ENCODE results near the gene EHHADH.

EHHADH gene

DNA sequence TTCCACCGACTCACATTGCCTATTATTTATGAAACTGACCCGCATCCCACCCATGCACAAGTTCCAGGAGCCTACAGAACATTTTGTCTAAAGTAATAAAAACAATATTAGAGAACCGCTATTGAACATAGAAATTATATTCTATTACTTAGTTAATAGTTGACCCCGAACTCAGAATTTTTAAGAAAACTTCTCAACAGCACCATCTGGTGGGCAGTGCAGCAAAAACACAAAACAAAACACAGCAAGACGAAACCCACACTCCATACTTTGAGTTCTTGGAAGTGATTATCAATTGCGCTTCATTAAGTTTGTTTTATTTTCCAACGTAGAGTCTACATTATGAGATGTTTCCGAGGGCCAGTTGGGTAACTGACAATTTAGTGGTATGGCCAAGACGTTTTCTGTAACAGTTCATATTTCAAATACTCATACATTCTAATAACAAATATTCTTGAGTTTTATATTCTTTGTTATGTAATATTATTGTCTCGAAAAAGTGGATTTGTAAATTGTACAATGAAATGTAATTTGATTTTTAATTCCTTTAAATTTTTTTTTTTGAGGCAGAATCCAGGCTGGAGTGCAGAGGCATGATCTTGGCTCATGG is 77.0 kb downstream of the EHHADH start:
- Mint-ChIP-seq H3K4me3 (no peak overlapping the region), H3K27me3 (no peaks in the 10 kb centered on the region), H3K9me3 (no peaks in the 10 kb centered on the region), H3K27ac (no peak overlapping the region), H3K4me1 (no peaks in the 10 kb centered on the region), H3K36me3 (no peaks in the 10 kb centered on the region)

DNA sequence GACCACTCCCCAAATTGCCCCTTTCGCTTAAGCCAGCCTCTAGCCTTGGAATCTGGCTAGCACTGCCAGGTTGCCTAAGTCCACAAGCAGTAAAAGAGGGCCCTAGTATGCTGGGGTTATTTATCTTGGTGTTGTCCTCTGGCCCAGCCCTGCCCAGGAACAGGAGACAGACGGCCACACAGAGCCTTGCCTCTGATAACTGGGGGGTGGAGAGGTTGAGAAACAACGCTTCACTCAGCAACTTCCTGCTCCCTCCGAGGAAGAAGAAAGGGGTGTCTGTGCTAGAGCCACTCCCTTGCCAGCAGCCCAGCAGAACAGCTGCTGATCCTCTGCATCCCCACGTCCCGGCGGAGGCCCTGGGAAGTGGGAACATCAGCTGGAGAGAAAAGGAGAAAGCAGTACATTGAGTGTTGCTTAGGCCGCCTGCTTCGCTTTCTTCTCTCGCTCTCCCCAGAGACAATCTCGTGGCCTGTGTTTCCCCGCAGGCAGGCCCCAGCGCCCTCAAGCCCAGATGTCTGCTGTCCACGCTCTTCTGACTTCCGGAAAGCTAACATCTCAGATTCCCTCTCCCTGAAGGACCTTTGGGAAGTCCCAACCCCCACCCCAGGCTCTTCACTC is 78.4 kb downstream of the EHHADH start:
- no peak overlapping the region for H3K27ac Mint-ChIP-seq
- no peaks in the 10 kb centered on the region for H3K36me3 Mint-ChIP-seq
- peaks cover 3% of the 10 kb centered on the region for H3K27me3 Mint-ChIP-seq
- H3K4me1 Mint-ChIP-seq = no peaks in the 10 kb centered on the region
- H3K4me3 Mint-ChIP-seq = no peak overlapping the region
- no peaks in the 10 kb centered on the region for H3K9me3 Mint-ChIP-seq

DNA sequence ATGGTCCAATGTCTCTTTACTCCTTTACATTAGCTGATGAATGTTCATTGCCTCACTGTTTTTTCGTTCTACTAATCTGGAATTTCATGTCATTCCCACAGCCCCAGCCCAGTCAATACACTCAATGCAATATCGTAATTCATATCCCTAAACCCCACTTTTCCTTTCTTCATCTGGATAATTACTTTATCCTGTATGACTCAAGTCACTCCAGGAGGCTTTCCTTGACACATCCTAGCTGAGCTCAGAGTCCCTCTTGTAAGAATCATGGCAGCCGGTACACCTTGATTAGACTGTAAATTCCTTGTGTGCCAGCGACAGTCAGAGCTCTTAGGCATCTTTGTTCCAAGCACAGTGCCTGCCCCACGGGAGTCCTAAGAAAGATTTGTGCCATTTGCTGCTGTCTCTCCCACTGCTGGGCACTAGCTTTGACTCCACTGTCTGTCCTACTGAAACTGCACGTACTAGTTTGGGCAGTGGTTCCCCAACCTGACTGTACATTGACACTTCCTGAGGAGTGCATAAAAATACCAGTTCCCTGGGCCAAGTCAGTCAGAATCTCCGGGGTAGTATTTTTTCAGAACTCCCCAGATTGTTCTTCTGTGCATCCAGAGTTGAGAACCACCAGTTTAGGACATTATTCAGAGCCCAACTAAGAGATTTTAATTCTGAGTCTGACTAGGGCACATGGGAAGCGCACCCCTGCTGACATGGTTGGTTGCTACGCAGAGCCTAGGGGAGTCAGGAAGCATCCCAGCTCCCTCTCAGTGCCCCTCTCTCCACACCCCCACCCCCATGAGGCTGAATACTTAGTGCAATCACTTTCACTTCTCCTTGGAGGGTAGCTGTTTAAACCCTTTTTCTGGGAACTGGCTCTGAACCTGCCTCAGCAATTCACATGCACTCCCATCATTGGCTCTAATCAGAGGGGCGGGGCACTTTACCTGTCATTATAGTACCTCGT is 81.5 kb downstream of the EHHADH start:
- H3K27ac Mint-ChIP-seq = no peak overlapping the region
- no peaks in the 10 kb centered on the region for H3K4me1 Mint-ChIP-seq
- H3K9me3 Mint-ChIP-seq = no peaks in the 10 kb centered on the region
- H3K4me3 Mint-ChIP-seq = no peak overlapping the region
- no peaks in the 10 kb centered on the region for H3K36me3 Mint-ChIP-seq
- H3K27me3 Mint-ChIP-seq = peaks cover 3% of the 10 kb centered on the region

DNA sequence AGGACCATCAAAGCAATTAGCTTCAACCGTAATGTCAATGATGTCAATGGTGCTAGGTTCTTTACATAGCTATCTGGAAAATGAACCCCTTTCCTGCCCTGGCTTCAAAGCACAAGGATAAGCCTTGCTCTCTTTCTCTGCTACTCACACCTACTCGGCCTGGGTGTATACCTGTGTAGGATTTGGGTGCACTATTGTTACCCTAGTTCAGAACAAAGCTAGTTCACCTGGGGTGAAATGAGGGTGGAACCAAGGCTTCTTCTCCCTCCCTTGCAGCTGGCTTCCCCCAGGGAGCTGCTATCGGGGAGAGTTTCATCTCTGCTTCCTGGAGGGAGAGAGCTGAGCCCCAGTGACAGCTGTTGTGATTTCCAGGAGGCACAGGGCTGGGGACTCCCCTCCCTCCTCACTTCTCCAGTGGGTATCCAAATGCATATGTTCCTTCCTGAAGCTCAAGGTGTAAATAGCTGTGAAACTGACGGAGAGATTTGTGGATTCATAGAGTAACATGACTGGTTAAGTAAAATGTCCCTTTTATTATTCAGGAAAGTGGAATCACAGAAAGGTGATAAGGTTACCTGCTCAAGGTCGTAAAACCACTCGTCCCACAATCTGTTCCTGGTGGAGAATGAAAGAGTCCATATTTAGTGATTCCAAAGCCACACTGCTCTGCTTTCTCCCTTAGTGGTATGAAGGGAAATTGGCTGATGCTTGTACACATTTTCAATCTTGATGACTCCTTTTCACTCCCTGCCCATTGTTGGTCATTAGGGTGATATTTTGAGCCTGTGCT is 89.2 kb downstream of the EHHADH start:
- no peak overlapping the region for H3K4me3 Mint-ChIP-seq
- no peak overlapping the region for H3K27ac Mint-ChIP-seq
- no peaks in the 10 kb centered on the region for H3K9me3 Mint-ChIP-seq
- H3K36me3 Mint-ChIP-seq = no peaks in the 10 kb centered on the region
- peaks cover 7% of the 10 kb centered on the region for H3K27me3 Mint-ChIP-seq
- no peaks in the 10 kb centered on the region for H3K4me1 Mint-ChIP-seq

DNA sequence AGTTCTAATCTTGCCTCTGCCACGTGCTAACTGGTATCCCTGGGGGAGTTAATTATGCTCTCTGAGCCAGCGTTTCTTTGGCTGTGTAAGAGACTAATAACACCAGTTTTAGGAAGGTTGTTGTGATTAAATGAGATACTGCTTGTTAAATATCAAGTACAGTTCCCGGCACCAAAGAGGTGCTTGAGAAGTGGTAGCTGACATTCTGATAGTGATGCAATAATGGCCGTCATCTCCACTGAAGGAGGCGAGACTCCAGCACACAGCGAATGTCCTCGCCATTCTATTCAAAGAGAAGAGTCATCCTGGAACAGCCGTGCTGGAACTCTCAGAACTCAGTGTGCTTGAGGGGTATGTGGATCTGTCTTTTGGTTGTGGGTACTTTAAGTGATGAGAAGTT is 91.2 kb downstream of the EHHADH start:
- Mint-ChIP-seq H3K36me3 (no peaks in the 10 kb centered on the region), H3K27me3 (peaks cover 11% of the 10 kb centered on the region), H3K27ac (no peak overlapping the region), H3K4me1 (no peaks in the 10 kb centered on the region), H3K9me3 (no peaks in the 10 kb centered on the region), H3K4me3 (no peak overlapping the region)

DNA sequence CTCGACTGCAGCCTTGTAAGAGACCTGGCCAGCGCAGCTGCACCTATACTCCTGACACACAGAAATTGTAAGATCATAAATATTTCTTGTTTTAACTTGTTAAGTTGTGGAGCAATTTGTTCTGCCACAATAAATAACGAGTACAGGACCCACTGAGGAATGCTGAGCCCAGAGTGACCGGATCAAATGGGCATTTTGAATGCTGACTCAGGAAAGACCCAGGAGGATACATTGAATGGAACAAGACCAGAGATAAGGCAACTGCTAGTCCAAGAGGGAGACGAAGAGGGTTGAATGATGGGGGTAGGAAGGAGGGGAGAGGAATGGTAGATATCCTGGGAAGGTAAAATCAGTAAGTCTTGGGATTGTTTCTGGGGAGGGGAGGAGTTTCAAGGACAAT is 92.1 kb downstream of the EHHADH start:
- Mint-ChIP-seq H3K27me3 (peaks cover 13% of the 10 kb centered on the region), H3K4me3 (no peak overlapping the region), H3K36me3 (no peaks in the 10 kb centered on the region), H3K27ac (no peak overlapping the region), H3K4me1 (no peaks in the 10 kb centered on the region), H3K9me3 (no peaks in the 10 kb centered on the region)

DNA sequence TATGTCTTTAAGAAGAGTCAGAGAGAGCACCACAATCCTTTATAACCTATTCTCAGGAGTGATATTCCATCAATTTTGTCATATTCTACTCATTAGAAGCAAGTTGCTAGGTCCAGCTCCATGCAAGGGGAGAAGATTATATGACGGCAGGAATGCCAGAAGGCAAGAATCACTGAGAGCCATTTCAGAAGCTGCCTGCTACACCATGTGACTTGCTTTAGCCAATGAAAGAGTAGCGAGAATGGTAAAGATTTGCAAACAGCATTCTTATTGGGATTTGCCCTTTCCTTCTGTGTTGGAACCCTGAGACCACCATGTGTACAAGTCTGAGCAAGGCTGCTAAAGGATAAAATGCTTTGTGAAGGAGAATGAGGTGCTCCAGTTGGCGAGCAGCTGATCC is 96.5 kb downstream of the EHHADH start:
- Mint-ChIP-seq H3K4me3 (no peak overlapping the region), H3K36me3 (no peaks in the 10 kb centered on the region), H3K4me1 (no peaks in the 10 kb centered on the region), H3K27me3 (peaks cover 13% of the 10 kb centered on the region), H3K9me3 (no peaks in the 10 kb centered on the region), H3K27ac (no peak overlapping the region)

DNA sequence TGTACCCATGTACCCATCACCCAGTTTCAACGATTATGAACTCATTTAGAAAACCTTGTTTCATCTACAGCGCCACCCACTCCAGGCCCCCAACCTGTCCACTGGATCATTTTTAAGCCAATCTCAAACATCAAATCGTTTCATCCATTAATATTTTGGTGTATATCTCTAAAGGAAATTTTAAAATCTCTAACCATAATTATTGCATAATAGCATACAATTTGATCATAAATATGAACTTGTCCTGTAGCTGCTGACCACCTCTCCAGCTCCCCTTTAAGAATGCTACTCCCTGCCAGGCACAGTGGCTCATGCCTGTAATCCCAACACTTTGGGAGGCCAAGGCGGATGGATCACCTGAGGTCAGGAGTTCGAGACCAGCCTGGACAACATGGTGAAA is 98.2 kb downstream of the EHHADH start:
- Mint-ChIP-seq H3K27me3 (peaks cover 22% of the 10 kb centered on the region), H3K4me3 (no peak overlapping the region), H3K27ac (no peak overlapping the region), H3K4me1 (peaks cover 3% of the 10 kb centered on the region), H3K36me3 (no peaks in the 10 kb centered on the region), H3K9me3 (no peaks in the 10 kb centered on the region)

DNA sequence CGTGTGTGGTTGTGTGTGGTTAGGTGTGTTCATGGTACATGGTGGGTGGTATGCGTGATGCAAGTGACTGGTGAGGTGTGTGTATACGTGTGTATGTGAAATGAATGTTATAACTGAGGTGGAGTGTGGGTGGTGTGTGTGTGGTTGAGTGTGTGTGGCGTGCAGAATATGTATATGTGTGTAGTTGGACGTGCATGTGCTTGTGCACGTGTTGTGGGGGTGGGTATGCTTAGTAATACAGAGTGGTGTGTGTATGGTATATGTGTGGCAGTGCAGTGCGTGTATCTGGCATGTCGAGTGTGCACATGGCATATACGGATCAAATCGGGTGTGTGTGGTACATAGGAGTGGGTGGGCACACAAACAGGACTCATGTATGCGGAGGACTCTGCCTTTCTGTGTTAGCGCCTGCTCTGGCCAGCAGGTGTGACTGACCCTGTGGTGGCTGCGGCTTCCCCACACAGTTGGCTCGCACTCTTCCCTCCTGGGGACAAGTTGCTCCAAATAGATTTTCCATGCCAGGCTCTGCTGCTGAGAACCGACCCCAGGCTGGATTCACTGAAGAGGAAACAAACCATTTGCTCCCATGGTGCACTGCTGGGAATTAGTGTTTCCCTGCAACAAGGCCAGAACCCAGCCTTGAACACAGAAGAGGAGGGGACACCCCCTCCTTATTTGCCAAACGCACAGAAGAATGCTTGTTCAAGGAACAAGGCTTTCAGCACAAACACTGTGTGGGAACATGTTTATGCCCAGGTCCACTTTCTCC is 99.8 kb downstream of the EHHADH start:
- H3K9me3 Mint-ChIP-seq = no peaks in the 10 kb centered on the region
- no peaks in the 10 kb centered on the region for H3K36me3 Mint-ChIP-seq
- peaks cover 3% of the 10 kb centered on the region for H3K4me1 Mint-ChIP-seq
- no peak overlapping the region for H3K27ac Mint-ChIP-seq
- H3K4me3 Mint-ChIP-seq = no peak overlapping the region
- H3K27me3 Mint-ChIP-seq = peaks cover 26% of the 10 kb centered on the region

DNA sequence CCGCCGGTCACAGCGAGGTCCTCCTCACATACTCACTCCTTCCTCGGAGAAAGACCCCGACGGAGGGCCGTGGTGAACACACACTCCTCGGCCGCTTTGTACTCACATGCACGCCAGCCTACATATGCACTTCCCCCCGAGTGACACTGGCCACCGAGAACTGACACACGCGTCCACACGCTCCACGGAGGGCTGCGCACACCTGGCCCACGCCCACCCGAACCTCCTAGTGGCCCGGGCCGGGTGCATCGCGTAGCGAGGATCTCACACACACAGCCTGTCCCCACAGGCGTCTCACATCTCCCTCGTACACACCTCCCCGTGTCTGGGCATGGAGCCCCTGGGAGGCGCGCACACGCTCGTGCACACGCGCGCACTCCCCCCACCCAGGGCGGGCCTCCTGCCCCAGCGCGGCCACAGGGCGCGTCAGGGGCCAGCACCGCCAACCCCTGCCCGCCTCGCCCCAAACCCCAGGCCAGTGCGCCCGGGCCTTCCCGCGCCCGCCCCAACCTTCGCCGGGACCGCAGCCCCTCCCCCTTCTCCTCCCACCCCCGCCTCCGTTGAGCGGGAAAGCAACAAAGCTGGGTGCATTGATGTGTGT is 100.6 kb downstream of the EHHADH start:
- peak overlapping the region; percentile 82 for H3K4me3 Mint-ChIP-seq

DNA sequence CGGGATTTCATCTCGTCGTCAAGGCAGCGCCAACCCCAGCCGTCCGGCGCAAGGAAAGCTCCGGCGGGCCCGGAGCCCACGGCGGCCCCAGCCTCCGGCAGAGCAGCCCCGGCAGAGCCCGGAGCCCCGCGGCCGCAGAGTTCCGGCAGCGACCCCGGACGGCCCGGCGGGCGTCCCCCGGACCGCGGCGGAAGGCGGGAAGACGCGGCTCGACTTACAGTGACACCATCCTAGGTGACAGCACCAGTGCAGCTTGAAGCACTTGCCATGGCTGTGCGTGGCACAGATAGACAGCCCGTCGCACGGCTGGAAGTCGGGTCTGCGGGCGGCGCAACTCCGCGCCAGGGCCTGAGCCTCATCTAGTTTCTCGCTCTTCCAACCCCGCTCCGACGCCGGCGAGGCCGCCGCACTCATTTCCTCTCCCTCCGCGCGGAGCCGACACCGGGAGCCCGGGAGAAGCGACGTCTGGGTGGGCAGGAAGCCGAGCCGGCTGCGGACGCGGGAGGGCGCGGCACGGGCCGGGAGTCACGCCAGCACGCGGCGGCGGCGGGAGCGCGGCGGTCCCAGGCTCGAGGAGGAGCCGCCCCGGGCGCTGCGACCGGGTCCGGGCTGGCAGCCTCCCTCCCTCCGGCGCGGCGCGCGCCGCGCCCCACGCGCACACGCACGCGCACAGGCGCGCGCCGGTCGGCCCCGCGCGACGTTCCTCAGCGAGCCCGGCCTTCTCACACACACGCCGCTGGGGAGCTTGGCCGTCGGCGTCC is 101.3 kb downstream of the EHHADH start, which contains the start of gene C3orf70:
C3orf70 (minus strand) TSS at position 651 of the 761 bp plus-strand sequence; CDS start at position 414, 237 bp downstream.
- Mint-ChIP-seq H3K36me3 (no peaks in the 10 kb centered on the region), H3K9me3 (no peaks in the 10 kb centered on the region), H3K4me1 (peaks cover 3% of the 10 kb centered on the region), H3K4me3 (peak within 1 kb of the TSS; percentile 82), H3K27me3 (peaks cover 24% of the 10 kb centered on the region), H3K27ac (no peak within 1 kb of the TSS)

More for the DNA sequence above, 100.6 kb downstream of the EHHADH start:
- no peak overlapping the region for H3K27ac Mint-ChIP-seq
- peaks cover 3% of the 10 kb centered on the region for H3K4me1 Mint-ChIP-seq
- H3K36me3 Mint-ChIP-seq = no peaks in the 10 kb centered on the region
- H3K27me3 Mint-ChIP-seq = peaks cover 24% of the 10 kb centered on the region
- H3K9me3 Mint-ChIP-seq = no peaks in the 10 kb centered on the region

DNA sequence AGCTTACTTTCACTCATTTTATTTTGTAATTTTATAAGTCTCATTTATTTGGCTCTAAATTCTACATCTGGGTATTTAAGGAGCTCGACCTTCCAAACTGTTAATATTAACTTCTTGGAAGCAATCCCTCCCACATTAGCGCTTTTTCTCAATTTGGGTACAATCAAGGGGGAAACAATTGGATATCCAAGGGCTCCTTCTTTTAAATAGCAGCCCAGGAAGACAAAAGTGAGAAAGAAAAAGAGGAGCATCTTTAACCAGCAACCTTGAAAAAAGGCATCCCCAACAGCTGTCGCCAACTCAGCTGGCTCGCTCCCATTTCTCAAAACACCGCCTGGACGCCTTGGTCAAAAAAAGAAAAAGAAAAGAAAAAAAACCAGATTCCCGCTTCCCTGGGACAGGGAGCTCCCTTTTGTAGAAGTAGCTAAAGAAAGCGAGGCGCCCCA is 101.9 kb downstream of the EHHADH start:
- no peaks in the 10 kb centered on the region for H3K36me3 Mint-ChIP-seq
- H3K4me1 Mint-ChIP-seq = peaks cover 3% of the 10 kb centered on the region
- H3K4me3 Mint-ChIP-seq = peak overlapping the region; percentile 70
- H3K9me3 Mint-ChIP-seq = no peaks in the 10 kb centered on the region
- H3K27ac Mint-ChIP-seq = no peak overlapping the region
- peaks cover 23% of the 10 kb centered on the region for H3K27me3 Mint-ChIP-seq

DNA sequence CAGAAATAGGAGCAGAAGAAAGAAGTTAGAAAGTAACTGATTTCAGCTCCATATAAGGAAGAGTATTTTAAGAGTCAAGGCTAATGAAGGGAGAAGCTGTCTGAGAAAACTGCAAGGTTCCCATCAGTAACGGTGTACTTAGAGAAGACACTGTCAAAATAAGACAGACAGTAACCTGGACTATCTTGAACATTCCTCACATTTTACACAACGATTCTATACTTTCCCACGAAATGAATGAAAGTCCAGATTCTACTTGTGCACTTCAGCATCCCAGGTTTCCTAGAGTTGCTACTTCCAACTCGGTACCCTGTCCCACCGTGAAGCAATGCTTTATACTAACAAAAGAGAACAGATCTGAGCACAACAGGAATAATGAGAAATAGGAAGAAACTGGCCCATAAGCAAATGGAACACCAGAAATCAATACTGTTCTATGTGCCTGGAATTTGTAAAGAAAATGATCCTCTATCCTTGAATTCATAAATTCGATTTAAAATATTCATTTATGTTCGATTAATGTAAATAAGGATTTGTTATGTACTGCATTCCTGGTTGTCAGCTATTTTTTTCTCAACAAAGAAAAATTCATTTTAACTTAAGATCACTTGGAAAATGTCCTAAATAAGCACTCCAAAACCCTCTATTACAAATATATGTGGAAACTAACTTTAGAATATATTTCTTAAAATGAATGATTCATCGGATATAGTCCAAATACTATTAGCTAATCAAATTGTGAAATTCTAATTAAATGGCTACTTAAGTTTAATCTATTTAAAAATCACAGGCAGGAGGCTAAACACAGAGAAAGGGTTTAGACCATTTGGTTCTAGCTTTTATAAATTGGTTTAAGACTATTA is 102.5 kb downstream of the EHHADH start:
- no peak overlapping the region for H3K4me3 Mint-ChIP-seq

More for the DNA sequence above, 102.5 kb downstream of the EHHADH start:
- Mint-ChIP-seq H3K9me3 (no peaks in the 10 kb centered on the region), H3K4me1 (peaks cover 3% of the 10 kb centered on the region), H3K27ac (no peak overlapping the region), H3K27me3 (peaks cover 20% of the 10 kb centered on the region), H3K36me3 (no peaks in the 10 kb centered on the region)
